HS-27A (cell line): ENCODE data around the gene ALPP.
"Not testable (repeated sequence)": the region's sequence is repeated elsewhere in the genome, so short reads cannot be mapped to it uniquely, and the experiment has no call there.

Experiments used
- DNase-seq: peaks from one replicate; pipeline ENCODE4 v3.0.0-alpha.2; 2012; ENCODE audit warnings: low read depth, missing footprints

The ALPP gene

GRCh38 chr2:232381204-232382031 lies 2.9 kb downstream of the ALPP start:
- not testable (repeated sequence) for DNase-seq

DNA sequence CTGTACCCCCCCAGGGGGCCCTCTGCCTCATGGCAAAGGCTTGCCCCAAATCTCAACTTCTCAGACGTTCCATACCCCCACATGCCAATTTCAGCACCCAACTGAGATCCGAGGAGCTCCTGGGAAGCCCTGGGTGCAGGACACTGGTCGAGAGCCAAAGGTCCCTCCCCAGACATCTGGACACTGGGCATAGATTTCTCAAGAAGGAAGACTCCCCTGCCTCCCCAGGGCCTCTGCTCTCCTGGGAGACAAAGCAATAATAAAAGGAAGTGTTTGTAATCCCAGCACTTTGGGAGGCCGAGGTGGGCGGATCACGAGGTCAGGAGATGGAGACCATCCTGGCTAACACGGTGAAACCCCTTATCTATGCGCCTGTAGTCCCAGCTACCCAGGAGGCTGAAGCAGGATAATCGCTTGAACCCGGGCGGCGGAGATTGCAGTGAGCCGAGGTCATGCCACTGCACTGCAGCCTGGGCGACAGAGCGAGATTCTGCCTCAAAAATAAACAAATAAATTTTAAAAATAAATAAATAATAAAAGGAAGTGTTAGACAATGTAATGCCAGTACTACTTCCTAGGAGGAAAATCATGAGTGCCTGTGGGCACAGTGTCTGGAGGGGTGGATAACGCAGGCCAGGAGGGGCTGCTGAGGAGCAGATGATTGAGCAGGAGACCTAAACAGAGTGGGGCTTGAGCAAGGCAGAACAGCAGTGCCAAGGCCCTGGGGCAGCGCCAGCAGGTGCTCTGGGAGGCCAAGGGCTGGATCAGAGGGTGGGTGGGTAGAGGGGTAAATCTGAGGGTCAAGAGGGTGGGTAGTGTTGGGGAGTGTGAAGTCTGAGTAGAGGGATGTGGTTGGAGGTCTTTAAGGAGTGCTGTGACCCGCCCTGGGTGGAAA lies 4.0 kb downstream of the ALPP start:
- DNase-seq, result no peak

DNA sequence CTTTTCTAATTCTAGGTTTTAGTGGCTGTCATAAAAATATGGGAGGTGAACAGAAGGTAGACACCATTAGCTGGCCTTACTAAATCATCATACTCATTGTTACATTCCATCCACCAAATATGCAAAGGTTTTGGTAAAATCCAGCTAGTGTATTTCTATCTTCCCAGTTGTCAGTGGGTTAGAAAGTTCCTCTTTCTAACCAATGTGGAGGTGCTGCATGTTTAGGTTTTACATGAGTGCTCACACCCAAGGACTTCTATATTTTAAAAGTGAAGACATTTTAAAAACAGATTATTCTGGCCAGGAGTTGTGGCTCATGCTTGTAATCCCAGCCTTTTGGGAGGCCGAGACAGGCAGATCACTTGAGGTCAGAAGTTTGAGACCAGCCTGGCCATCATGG lies 5.9 kb downstream of the ALPP start:
- no peak for DNase-seq

DNA sequence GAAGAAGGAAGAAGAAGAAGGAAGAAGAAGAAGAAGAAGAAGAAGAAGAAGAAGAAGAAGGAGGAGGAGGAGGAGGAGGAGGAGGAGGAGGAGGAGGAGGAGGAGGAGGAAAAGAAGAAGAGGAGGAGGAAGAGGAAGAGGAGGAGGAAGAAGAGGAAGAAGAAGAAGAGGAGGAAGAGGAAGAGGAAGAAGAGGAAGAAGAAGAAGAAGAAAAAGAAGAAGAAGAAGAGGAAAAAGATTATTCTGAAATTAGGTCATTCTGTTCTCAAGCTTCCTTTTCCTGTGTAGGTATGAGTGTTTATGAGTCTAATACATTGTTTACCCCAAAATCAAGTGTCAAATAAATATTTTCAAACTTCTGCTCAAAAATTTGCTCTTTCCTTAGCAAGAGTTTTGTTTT lies 6.5 kb downstream of the ALPP start:
- DNase-seq, result not testable (repeated sequence)

- DNase-seq, result peak; percentile 83
Observed at GRCh38 chr2:232385660-232386489, 7.3 kb downstream of the ALPP start.

- no peak for DNase-seq
Observed at GRCh38 chr2:232386490-232386739, 7.9 kb downstream of the ALPP start.

GRCh38 chr2:232386740-232387450 lies 8.3 kb downstream of the ALPP start:
- DNase-seq, result no peak

DNA sequence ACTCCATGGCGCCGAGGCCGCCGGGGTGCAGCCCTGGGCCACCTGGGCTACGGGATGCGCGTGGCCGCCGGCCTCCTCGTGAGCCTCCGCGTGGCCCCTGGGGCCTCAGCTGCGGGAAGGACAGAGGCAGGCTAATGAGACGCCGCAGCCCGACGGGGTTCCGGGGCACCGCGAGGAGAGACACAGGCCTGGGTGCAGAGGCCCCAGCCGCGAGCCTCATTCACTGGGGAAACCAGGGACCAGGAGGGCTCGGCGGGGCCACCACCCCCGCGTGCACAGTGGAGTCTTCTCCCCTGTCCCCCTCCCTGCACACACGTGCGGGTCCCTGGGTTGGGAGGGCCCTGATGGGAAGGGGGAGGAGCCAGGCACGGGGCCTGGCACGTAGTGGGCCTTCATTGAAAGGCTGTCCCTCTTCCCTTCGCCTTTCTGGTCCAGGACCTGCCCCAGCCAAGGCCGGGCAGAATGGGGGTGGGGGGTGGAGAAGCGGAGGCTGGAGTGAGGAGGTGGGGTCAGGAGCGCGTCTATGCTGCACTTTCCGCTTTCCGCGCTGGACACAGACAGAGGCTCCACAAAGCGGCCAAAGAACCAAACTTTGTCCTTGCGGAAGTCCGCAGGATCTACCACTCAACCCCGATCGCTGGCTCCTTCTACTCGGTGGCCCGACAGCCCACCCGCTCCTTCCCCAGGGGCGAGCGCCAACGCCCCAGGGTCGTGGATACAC lies 9.1 kb downstream of the ALPP start:
- DNase-seq, result no peak

GRCh38 chr2:232388324-232388891 lies 9.9 kb downstream of the ALPP start:
- no peak for DNase-seq

DNA sequence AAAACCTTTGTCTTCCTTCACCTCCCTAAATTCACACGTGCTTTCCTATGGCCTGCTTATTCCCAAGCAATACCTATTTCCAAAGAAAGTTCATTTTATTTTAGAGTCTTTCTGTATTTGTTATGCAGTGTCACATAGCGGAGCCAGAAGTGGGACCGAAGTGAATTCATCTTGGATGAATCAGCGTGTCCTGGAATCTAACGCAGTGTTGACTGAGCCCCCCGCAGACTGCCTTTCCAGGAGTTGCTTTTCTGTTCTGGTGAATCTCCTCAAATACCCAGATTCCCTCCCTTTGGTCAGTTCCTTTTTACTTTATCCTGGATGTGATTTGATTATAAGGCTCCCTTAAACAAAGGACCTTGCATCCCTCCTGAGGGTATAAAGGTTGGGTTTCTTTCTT lies 10.8 kb downstream of the ALPP start:
- peak; percentile 46 for DNase-seq

- DNase-seq, result no peak
Observed at GRCh38 chr2:232390661-232391060, 12.1 kb downstream of the ALPP start.

DNA sequence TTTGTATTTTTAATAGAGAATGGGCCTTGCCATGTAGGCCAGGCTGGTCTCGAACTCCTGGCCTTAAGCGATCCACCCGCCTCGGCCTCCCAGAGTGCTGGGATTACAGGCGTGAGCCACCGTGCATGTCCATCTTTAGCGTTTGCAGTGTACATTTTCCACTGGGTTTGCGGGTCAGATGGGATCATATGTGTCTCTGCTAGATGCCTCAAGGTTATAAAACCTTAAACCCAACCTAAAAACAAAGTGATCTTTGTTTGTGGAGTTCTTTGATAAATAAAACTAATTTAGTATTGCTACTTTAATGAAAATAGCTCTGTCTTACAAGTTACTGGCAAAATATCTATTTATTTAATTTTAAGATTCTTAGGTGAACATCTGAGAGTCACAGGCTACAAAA lies 15.0 kb downstream of the ALPP start:
- no peak for DNase-seq

GRCh38 chr2:232394431-232394830 lies 15.9 kb downstream of the ALPP start:
- DNase-seq, result not testable (repeated sequence)

- no peak for DNase-seq
Observed at GRCh38 chr2:232395586-232395985, 17.0 kb downstream of the ALPP start.

- no peak for DNase-seq
Observed at GRCh38 chr2:232396683-232397082, 18.1 kb downstream of the ALPP start.

DNA sequence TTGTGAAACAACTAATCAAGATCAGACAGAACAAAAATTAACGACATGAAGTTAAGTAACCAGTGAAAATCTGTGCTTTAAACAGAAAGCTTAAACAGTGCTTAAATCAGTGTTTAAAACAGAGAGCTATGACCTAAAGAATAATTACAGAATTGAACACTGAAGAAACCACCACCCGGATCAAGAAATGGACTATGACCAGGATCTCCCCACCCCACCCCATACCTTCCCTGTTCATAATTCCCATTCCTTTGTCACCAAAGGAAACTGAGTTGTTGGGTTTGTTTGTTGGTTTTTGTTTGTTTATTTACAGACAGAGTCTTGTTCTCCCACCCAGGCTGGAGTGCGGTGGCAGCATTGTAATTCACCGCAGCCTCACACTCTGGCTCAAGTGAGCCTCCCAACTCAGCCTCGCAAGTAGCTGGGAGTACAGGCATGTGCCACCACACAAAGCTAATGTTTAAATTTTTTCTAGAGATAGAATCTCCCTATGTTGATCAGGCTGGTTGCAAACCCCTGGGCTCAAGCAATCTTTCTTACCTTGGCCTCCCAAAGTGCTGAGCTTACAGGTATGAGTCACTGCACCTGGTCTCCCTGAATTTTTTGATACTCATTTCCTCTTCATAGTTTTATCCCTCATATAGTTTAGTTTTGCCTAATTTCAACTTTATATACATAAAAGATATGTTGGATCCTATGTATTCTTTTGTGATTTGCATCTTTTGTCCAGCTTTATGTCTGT lies 19.9 kb downstream of the ALPP start:
- no peak for DNase-seq

DNA sequence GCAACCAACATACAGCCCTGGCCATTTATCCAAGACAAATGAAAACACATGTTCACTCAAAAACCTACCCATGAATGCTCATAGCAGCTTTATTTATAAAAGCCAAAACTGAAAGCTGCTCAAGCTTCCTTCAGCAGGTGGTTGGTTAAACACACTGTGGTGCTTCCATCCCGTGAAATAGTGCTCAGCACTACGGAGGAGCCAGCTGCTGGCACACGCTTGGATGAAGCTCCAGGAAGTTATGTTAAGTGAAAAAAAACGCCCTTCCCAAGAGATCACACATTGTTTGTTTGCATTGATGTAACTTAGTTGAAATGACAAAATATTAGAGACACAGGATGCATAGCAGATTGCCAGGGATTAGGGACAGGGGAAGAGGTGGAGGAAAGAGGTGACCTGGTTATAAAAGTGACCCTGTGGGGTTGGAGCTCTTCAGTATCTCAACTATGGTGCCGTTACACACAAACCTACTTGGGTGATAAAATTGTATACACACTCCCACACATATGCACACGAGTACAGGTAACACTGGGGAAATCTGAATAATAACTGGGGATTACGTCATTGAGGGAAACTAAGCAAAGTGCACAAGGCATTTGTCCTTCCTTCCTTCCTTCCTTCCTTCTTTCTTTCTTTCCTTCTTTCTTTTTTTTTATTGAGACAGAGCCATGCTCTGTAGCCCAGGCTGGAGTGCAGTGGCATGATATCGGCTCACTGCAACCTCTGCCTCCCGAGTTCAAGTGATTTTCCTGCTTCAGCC lies 21.9 kb downstream of the ALPP start:
- no peak for DNase-seq

DNA sequence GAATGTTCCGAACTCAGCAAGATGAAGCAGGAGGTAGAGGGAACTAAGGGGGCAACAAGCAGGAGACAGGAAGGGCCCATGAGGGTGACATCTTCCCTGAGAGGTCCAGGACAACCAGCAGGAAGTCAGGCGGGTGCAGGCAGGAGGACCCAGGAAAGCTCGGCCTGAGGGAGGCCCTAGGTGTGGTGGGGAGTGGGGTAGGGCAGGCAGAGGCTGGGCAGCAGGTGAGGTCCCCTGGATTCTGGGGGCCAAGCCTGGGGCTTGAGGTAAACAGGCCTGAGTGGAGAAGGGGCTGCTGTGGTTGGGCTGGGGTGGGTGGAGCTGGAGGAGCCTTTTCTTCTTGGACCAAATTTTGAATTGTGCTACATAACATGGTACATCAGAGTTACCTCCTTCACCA lies 24.0 kb downstream of the ALPP start:
- no peak for DNase-seq

DNA sequence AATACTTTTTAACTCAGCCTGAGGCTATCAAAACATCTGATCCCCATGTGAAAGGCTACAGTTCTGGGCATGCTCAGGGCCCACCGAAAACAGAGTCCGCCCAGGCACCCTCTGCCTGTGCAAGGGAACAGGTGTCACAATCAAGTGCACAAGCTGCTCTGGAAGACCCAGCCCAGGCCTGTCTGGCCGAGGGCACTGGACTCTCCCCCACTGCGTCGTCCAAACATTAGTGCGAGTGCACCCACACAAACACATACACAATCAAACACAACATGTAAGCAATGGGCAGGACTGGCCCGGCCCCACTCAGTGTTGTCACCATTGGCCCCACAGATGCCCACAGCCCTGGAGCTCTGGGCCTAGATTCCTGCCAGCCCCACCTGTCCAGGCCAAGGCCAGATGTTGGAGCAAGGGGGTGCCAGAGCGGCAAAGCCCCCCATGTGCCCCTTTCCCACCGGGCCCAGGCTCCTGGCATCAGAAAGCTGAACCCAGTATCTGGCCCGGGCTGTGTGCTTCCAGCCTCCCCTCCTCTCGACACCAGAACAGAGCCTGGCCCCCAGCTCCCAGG lies 27.5 kb downstream of the ALPP start:
- DNase-seq, result no peak
